PFSK-1 (cell line): ENCODE results near the gene KLHL8.

Source experiments
- FOXP2 ChIP-seq: optimal IDR thresholded peaks from 2 replicates; pipeline ENCODE3; 2011; ENCODE audit warnings: borderline replicate concordance, control low read depth, inconsistent platforms; ENCODE audit not compliant: insufficient read depth; ENCODE audit errors: extremely low read length, extremely low read depth
- POLR2AphosphoS5 ChIP-seq: IDR thresholded peaks from 2 replicates; pipeline ENCODE4 v1.6.1; 2012; ENCODE audit warnings: low read depth, mild to moderate bottlenecking, control low read depth, low read length, moderate library complexity
- REST ChIP-seq, 2 experiments: IDR thresholded peaks; 2 replicates each; pipeline versions ENCODE4 v1.6.1 to v1.8.0; 2011 to 2012; ENCODE audit warnings: low read depth in 2 of 2, low read length in 2 of 2, control low read depth in 1 of 2, inconsistent platforms in 1 of 2, mild to moderate bottlenecking in 1 of 2, moderate library complexity in 1 of 2; ENCODE audit not compliant: insufficient read depth in 1 of 2
- SIN3A ChIP-seq: IDR thresholded peaks from 2 replicates; pipeline ENCODE4 v1.6.1; 2012; ENCODE audit warnings: mild to moderate bottlenecking, low read length, moderate library complexity, borderline replicate concordance; ENCODE audit not compliant: insufficient read depth
- TAF1 ChIP-seq: IDR thresholded peaks from 2 replicates; pipeline ENCODE4 v1.6.1; 2012; ENCODE audit warnings: low read length, control low read depth, borderline replicate concordance; ENCODE audit not compliant: insufficient read depth

Gene KLHL8

GRCh38 chr4:87129681-87130080, 90.7 kb downstream of the KLHL8 start:
- TF ChIP-seq FOXP2 (no peak), POLR2AphosphoS5 (no peak), TAF1 (no peak), SIN3A (no peak), REST (IDR thresholded peaks at IDR 0.05; ENCODE audit: insufficient read depth in 1 of 2, low read depth in 2 of 2, low read length in 2 of 2) (no peak)

GRCh38 chr4:87128006-87128705, 92.3 kb downstream of the KLHL8 start:
- TF ChIP-seq SIN3A (no peak), REST (IDR thresholded peaks at IDR 0.05; ENCODE audit: insufficient read depth in 1 of 2, low read depth in 2 of 2, low read length in 2 of 2) (no peak), FOXP2 (no peak), POLR2AphosphoS5 (no peak), TAF1 (no peak)

- TF ChIP-seq POLR2AphosphoS5: no peak
- no peak for TF ChIP-seq TAF1
- no peak for TF ChIP-seq REST (IDR thresholded peaks at IDR 0.05; ENCODE audit: insufficient read depth in 1 of 2, low read depth in 2 of 2, low read length in 2 of 2)
- no peak for TF ChIP-seq SIN3A
- no peak for TF ChIP-seq FOXP2
Observed at GRCh38 chr4:87126056-87126455, 94.4 kb downstream of the KLHL8 start.

- TF ChIP-seq REST (IDR thresholded peaks at IDR 0.05; ENCODE audit: insufficient read depth in 1 of 2, low read depth in 2 of 2, low read length in 2 of 2): no peak
- TF ChIP-seq FOXP2: no peak
- TF ChIP-seq POLR2AphosphoS5: no peak
- TF ChIP-seq TAF1: no peak
- no peak for TF ChIP-seq SIN3A
Observed at GRCh38 chr4:87122252-87122651, 98.2 kb downstream of the KLHL8 start.
